ENCODE measurements around the gene SORT1. TPM values are rescaled to one million over a fixed set of nuclear protein-coding genes. Genes with fewer than 3 reads are reported as not detected.

Gene SORT1
- total and polyA plus RNA-seq, 2 of the 13 experiments (the other 11 are each of a cell fraction or from before 2014, with no cell fraction given): 32.4 to 93.0 TPM

DNA sequence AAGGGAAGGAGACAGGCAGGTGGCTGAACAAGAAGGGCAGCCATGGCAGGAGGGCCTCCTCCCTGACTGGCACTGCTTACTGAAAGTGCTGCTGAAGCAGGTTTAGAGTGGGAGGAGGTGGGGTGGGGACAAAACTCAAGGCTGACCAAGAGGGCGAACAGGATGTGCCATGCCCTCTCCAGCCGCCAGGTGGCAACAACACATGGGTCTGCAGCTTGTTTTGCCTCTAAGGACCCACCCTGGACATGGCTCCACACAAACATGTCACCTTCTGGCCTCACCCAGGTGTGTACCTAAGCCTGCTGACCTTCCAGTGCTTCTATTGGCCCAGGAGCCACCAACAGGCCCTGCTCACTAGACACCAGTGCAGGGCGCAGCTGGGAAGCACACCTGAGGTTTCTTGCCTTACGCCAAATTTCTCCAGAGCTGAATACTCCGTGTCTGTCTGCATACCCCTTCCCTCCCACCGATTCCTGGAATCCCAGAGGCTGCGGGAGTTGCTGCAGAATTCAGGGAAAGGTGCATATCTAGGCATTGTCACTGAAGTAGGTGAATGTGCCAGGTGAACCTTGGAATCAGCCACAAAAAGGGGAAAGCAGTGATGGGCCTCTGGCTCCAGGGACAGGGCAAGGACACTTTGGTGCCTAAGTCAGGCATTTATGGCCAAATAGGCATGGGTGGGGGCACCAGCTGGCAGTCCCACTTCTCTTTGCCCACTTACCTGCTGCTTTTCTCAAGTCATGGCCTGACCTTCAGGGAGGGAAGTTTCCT, 120.1 kb downstream of the SORT1 start (continued):
- TF ChIP-seq PHF5A (CRISPR knock-in tag; IDR thresholded peaks at IDR 0.05; ENCODE audit: low read depth, unreplicated experiment) (peak; percentile 58), ZNF552 (CRISPR knock-in tag; IDR thresholded peaks at IDR 0.05; ENCODE audit: borderline replicate concordance) (no peak), PHF8 (CRISPR knock-in tag; IDR thresholded peaks at IDR 0.05) (no peak), ZNF577 (CRISPR knock-in tag; IDR thresholded peaks at IDR 0.05; ENCODE audit: borderline replicate concordance, low read depth) (no peak), TAF1 (CRISPR knock-in tag; IDR thresholded peaks at IDR 0.05) (peak; percentile 30; the same call in 1 of the 2 replicates), ZNF496 (CRISPR knock-in tag; IDR thresholded peaks at IDR 0.05; ENCODE audit: insufficient replicate concordance) (no peak), ZNF24 (IDR thresholded peaks at IDR 0.05) (no peak), NR1H2 (CRISPR knock-in tag; IDR thresholded peaks at IDR 0.05; ENCODE audit: borderline replicate concordance, low read depth) (no peak), CREB1 (IDR thresholded peaks at IDR 0.05) (no peak), CREB1 (CRISPR knock-in tag; IDR thresholded peaks at IDR 0.05) (no peak), ZNF562 (CRISPR knock-in tag; IDR thresholded peaks at IDR 0.05; ENCODE audit: borderline replicate concordance) (no peak), ZBTB38 (CRISPR knock-in tag; IDR thresholded peaks at IDR 0.05) (peak; percentile 68; the same call in 1 of the 2 replicates), FLYWCH1 (CRISPR knock-in tag; IDR thresholded peaks at IDR 0.05) (no peak), POLR2AphosphoS5 (IDR thresholded peaks at IDR 0.05; ENCODE audit: low read depth, low read length) (no peak), ZNF451 (CRISPR knock-in tag; IDR thresholded peaks at IDR 0.05) (no peak), ZKSCAN1 (IDR thresholded peaks at IDR 0.05; ENCODE audit: low read length) (no peak), SRSF1 (optimal IDR thresholded peaks at IDR 0.05; ENCODE audit: low read depth, low read length) (no peak), MED13 (CRISPR knock-in tag; IDR thresholded peaks at IDR 0.05) (no peak)
- TF ChIP-seq, protein P1, sequence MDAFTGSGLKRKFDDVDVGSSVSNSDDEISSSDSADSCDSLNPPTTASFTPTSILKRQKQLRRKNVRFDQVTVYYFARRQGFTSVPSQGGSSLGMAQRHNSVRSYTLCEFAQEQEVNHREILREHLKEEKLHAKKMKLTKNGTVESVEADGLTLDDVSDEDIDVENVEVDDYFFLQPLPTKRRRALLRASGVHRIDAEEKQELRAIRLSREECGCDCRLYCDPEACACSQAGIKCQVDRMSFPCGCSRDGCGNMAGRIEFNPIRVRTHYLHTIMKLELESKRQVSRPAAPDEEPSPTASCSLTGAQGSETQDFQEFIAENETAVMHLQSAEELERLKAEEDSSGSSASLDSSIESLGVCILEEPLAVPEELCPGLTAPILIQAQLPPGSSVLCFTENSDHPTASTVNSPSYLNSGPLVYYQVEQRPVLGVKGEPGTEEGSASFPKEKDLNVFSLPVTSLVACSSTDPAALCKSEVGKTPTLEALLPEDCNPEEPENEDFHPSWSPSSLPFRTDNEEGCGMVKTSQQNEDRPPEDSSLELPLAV (CRISPR knock-in tag; conservative IDR thresholded peaks at IDR 0.05; ENCODE audit: low read depth): no peak
- TF ChIP-seq, protein P2, sequence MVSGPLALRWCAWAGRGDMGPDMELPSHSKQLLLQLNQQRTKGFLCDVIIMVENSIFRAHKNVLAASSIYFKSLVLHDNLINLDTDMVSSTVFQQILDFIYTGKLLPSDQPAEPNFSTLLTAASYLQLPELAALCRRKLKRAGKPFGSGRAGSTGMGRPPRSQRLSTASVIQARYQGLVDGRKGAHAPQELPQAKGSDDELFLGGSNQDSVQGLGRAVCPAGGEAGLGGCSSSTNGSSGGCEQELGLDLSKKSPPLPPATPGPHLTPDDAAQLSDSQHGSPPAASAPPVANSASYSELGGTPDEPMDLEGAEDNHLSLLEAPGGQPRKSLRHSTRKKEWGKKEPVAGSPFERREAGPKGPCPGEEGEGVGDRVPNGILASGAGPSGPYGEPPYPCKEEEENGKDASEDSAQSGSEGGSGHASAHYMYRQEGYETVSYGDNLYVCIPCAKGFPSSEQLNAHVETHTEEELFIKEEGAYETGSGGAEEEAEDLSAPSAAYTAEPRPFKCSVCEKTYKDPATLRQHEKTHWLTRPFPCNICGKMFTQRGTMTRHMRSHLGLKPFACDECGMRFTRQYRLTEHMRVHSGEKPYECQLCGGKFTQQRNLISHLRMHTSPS (CRISPR knock-in tag; IDR thresholded peaks at IDR 0.05; ENCODE audit: low read depth): peak; percentile 59; the same call in 1 of the 2 replicates
- TF ChIP-seq, protein P3, sequence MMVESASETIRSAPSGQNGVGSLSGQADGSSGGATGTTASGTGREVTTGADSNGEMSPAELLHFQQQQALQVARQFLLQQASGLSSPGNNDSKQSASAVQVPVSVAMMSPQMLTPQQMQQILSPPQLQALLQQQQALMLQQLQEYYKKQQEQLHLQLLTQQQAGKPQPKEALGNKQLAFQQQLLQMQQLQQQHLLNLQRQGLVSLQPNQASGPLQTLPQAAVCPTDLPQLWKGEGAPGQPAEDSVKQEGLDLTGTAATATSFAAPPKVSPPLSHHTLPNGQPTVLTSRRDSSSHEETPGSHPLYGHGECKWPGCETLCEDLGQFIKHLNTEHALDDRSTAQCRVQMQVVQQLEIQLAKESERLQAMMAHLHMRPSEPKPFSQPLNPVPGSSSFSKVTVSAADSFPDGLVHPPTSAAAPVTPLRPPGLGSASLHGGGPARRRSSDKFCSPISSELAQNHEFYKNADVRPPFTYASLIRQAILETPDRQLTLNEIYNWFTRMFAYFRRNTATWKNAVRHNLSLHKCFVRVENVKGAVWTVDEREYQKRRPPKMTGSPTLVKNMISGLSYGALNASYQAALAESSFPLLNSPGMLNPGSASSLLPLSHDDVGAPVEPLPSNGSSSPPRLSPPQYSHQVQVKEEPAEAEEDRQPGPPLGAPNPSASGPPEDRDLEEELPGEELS (CRISPR knock-in tag; IDR thresholded peaks at IDR 0.05): peak; percentile 73
- TF ChIP-seq, protein P4, sequence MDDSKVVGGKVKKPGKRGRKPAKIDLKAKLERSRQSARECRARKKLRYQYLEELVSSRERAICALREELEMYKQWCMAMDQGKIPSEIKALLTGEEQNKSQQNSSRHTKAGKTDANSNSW (CRISPR knock-in tag; IDR thresholded peaks at IDR 0.05; ENCODE audit: borderline replicate concordance): no peak
- TF ChIP-seq, protein P5, sequence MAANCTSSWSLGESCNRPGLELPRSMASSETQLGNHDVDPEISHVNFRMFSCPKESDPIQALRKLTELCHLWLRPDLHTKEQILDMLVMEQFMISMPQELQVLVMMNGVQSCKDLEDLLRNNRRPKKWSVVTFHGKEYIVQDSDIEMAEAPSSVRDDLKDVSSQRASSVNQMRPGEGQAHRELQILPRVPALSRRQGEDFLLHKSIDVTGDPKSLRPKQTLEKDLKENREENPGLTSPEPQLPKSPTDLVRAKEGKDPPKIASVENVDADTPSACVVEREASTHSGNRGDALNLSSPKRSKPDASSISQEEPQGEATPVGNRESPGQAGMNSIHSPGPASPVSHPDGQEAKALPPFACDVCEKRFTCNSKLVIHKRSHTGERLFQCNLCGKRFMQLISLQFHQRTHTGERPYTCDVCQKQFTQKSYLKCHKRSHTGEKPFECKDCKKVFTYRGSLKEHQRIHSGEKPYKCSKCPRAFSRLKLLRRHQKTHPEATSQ (CRISPR knock-in tag; IDR thresholded peaks at IDR 0.05; ENCODE audit: borderline replicate concordance): 0 out of 2 replicates have a peak, but pooled peaks have one; percentile 19
